NCI-H2196 (cell line): ENCODE data around the gene TRMT2A.
A peak's percentile ranks its signal among the peaks of the same experiment; 100 is the strongest.
"Not testable (repeated sequence)": the region's sequence is repeated elsewhere in the genome, so short reads cannot be mapped to it uniquely, and the experiment has no call there.

ENCODE experiments used
- DNase-seq: peaks from one replicate; lab custom pipeline; 2025; ENCODE audit not compliant: unreplicated experiment; lab: John Stamatoyannopoulos, UW

TRMT2A gene

GRCh38 chr22:20089226-20089976 is 27.6 kb downstream of the TRMT2A start:
- DNase-seq = no peak

GRCh38 chr22:20088263-20088648 is 28.8 kb downstream of the TRMT2A start:
- no peak for DNase-seq

- no peak for DNase-seq
Observed at GRCh38 chr22:20087319-20088262, 29.4 kb downstream of the TRMT2A start.

GRCh38 chr22:20086763-20087162 is 30.3 kb downstream of the TRMT2A start:
- no peak for DNase-seq

GRCh38 chr22:20086101-20086599 is 30.9 kb downstream of the TRMT2A start:
- DNase-seq = no peak

- DNase-seq = no peak
Observed at GRCh38 chr22:20085651-20086050, 31.4 kb downstream of the TRMT2A start.

GRCh38 chr22:20084547-20085413 is 32.2 kb downstream of the TRMT2A start:
- DNase-seq = peak; percentile 3

- no peak for DNase-seq
Observed at GRCh38 chr22:20083891-20084546, 33.0 kb downstream of the TRMT2A start.

GRCh38 chr22:20083157-20083890 is 33.7 kb downstream of the TRMT2A start:
- no peak for DNase-seq

- peak; percentile 31 for DNase-seq
Observed at GRCh38 chr22:20080776-20081654, 36.0 kb downstream of the TRMT2A start.

- peak; percentile 49 for DNase-seq
Observed at GRCh38 chr22:20080445-20080775, 36.6 kb downstream of the TRMT2A start.

GRCh38 chr22:20079745-20080444 is 37.1 kb downstream of the TRMT2A start, which contains the start of gene DGCR8:
DGCR8 (plus strand) TSS chr22:20080241; CDS start chr22:20085964, 5,723 bp downstream.
- DNase-seq = peak; percentile 88

- DNase-seq = no peak
Observed at GRCh38 chr22:20076627-20077172, 40.3 kb downstream of the TRMT2A start.

- DNase-seq = no peak
Observed at GRCh38 chr22:20071524-20071972, 45.5 kb downstream of the TRMT2A start.

- no peak for DNase-seq
Observed at GRCh38 chr22:20069331-20070042, 47.5 kb downstream of the TRMT2A start.

- DNase-seq = no peak
Observed at GRCh38 chr22:20068640-20069039, 48.4 kb downstream of the TRMT2A start.

- not testable (repeated sequence) for DNase-seq
Observed at GRCh38 chr22:20067384-20067682, 49.7 kb downstream of the TRMT2A start.
